Fibroblast of the conjunctiva (primary cell): ENCODE data around the gene MRPL38.

Experiments used
- DNase-seq: peaks from one replicate; pipeline ENCODE4 v3.0.0-alpha.2; 2010; ENCODE audit warnings: low read depth

MRPL38 gene

DNA sequence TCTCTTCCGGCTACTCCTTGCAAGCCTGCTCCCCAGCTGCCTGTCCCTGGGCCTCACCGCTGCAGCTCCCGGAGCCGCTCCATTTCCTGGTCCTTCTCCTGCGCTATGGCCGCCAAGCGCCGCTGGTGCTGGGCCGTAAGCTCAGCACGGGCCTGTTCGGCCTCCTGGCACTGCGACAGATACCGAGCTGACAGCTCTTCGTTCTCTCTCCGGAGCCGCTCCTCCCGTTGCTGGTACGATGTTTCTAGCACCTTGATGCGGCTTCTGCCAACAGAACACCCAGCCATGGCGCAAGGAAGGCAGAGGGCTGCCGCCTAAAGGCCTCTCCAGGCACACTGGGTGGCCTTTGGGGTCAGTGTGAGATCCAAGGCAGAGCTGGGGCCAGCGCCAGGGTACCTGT is 14.9 kb upstream of the MRPL38 start:
- no peak for DNase-seq

DNA sequence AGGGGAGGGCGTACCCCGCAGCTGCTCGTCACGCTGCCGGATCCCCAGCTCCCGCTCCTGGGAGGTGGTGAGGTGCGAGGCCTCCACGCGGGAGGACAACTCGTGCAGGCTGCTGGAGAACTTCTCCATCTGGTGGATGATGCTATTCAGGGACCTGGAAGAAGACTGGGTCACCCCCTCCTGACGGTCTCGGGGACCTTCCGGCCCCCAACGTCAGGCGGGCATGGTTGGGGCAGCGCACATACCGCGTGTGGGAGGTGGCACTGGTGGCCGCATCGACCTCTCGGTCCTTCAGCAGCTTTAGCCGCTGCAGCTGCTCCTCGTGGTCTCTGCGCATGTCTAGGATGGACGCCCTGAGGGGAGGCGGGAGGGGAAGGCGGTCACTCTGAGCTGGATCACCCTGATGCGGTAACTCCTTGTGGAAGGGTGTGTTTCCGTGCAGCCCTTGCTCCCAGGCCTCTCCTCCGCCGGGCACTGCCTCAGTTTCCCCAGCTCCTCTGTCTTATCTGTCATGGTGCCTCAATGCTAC is 13.3 kb upstream of the MRPL38 start:
- no peak for DNase-seq

DNA sequence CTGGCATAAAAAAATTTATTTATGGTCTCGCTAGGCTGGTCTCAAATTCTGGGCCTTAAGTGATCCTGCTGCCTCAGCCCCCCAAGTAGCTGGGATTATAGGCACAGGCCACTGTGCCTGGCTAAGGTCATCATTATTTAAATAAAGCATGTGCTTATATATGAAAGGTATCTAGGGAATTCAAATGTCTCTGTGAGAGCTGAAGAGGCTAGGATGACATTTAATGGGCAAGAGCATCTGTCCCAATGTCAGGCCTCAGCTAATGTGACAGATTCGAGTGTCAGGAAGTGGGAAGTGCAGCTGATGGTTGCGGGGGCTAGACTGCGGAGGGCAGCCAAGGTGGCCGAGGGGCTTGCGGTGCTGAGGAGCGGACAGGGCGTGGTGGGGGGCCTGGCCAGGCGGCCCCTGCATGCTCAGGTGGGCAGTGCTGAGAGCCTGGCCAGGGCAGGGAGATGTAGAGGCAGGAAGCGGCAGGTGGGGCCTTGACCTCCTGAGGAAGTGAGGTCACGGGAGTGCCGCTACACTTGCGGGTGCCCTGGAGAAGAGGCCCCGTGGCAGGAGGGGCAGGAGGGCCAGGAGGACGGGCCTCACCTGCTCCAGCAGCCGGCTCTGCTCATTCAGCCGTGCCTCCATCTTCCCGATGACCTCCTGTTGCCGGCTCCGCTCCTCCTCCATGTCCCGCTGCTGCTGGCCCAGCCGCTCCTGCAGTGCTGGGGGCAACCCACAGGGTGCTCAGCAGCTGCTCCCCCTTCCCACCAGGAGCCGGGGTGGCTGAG is 12.6 kb upstream of the MRPL38 start:
- no peak for DNase-seq

DNA sequence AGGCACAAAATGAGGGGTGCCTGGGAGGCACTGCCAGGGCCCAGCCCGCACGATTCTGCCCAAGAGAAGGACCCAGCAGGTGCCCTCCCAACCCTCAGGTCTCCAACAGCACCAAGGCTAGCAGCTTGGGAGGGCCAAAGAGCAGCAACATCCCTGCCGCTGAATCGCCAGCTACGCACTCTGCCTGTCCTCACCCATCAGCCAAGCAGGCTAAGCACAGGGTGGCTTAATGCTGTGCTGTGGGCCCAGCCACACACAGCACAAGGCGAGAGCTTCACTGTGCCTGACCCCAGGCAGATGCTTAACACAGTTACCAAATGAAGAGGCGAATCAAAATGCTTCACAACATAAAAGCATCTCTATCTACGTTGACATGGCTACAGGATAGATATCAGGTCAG is 10.6 kb upstream of the MRPL38 start:
- no peak for DNase-seq

DNA sequence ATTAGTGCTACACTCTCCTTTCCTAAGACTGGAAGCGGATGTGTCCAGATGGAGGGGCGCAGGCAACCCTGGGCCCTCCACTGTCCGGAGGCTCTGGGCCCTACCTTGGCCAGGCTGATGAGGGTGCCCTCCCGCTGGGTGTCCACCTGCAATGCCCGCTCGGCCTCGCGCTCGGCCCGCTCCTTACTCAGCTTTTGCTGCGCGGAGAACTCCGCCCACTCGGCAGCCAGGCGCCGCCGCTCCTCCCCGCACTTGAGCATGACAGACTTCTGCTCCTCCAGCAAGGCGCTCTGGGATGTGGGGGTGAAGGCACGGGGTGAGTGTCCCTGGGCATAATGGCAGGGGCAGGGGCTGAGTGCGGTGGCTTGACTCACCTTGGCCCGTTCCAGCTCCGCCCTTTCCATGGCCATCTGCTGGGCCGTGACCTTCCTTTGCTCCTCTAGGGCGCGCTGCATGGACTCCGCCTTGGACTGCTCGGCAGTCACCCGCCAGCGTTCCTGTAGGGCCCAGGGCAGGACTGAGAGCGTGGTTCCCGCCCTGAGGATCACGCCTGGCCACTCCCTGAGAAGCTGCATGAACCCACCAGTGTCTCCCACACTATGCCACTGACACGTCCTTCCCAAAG is 10.1 kb upstream of the MRPL38 start:
- no peak for DNase-seq

DNA sequence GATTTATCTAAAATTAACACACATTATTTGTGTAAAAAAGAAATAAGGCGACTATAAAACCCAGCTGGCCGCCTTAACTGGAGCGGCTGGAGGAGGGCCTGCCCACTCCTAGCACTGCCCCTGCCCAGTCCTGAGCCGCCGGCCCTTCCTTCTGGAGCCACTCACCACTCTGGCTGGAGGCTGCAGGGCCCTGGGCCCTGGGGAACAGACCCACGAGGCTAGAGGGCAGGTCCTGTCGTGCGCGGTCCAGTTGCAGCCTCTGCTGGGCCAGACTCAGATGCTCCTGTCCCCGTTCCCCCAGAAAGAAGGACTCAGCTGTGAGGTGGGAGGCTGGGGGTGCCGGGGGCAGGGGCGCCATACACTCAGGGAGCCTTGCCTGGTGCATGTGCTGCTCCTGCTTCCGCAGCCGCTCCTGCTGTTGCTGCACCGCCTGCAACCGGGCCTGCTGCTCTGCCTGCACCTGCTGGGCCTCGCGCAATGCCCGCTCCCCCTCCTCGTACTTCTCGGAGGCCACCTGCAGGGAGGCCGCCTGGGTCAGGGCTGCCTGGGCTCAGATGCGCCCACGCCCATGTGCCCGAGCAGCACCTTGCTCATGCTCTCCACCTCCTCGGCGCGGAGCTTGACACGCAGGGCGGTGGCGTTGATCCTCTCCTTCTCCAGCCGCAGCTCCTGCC is 9.0 kb upstream of the MRPL38 start:
- no peak for DNase-seq

DNA sequence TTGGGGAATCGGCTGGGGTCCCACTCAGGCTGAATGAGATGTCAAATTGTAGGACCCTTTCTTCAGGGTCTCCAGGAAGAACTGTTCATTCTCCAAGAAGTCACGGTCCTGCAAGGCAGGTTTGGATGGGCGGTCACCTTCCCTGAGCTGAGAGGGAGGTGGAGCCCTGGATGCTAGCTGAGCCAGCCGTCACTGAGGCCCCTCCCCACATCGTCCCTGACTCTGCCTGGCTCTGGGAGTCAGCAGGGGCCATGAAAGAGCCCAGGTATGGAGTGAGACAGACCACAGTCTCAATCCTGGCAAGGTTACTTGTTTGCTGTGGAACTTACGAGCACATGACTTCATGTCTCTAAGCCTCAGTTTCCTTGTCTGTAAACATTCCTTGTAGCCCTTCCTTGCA is 6.0 kb upstream of the MRPL38 start:
- DNase-seq, result no peak

DNA sequence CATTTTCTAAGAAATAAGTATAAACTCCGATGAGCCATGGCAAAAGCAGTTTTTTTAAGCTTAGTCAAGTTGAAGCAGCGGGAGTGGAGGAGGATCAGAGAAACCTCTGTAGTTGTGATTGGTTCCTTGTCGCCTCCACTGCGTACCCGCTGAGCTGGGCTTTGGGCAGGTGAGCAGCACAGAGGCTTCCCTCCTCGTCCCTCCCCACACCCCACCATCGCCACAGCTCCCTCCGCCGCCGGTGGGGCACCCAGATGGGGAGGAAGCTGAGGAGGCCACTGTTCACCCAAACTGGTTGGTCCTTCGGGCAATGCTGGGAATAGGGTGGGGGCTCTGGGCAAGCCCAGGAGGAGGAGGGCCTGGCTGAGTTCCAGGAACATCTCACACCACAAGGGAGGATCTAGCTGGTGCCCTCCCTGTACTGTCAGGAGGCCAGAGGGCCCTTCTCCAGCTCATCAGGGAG is 5.2 kb upstream of the MRPL38 start:
- DNase-seq, result peak; percentile 51

DNA sequence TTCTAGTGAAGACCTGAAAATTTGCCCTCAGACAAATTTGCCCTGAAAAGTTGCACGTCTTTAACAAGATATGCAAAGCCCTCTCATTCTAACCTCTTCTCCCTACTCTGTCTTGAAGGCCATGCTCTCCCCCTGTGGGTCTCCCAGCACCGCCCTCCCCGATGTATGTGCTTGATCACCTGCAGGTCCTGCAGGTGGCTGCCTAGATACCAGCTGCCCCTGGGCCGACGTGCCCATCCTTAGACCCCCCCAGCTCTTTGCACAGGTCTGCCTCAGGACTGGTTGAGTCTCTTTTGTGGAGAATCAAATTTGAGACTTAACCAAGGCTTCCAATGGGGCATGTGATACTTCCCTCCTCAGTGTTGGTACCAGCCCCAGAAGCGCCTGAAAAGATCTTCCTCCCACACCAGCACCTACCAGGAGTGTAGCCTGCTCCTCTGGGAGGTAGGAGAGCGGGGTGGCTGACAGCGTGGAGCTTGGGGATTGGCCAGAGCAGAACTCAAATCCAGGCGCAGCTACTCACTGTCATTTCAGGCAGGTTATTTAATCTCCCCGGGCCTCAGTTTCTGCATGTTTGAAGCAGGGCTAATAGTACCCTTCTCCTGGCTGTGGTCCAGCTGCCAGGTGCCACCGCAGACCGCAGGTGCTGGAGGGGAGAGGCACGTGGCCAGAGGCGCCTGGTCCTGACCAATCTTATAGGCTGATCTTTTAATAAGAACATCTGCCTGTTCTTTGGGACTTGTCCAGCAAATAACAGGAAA is 4.5 kb upstream of the MRPL38 start:
- no peak for DNase-seq

DNA sequence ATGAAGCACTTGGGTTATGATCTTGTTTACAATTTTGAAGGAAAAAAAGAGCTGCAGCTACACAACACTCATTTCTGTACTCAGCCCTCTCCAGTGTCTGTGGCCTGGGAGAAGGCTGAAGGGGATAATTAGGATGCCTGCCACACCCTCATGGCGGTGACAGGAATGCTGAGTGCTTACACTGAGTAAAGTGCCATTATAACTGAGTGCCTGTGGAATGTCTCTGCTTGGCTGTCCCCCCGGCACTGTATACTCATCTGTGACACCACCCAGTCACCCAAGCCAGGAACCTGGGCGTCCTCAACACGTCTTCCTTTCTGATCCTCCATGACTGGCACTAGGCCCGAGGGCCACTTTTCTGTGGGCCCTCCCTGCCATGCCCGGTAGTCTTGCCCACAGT is 3.5 kb upstream of the MRPL38 start:
- no peak for DNase-seq

DNA sequence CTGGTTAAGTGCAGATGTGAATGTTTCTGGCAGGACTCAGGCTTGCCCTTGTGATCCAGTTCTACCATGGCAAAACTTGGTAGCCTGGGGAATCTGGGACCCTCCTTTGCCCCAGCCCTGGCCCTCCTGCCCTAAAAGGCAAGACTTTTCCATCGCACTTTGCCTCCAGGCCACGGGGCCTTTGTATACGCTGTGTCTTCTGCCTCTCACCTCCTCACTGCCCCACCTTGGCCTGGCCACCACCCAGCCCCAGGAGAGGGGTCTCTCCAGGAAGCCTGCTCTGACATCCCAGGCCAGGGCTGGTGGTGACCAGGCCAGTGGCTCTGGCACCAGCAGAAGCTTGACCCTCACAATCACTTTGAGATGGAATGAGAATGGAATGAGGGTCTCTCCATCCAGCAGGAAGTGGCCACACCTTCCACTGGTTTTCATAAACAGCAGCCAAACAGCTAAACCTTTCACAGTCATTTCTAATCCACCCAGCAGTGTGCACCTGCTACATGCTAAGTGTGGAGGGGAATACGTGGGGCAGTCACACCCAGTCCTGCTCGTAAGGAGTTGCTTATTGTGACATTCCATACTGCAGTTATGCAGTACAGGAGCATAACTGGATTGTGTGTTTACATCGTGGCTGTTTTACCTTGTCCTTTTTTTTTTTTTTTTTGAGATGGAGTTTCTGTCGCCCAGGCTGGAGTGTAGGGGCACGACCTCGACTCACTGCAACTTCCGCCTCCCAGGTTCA is 1.6 kb upstream of the MRPL38 start:
- DNase-seq, result no peak

DNA sequence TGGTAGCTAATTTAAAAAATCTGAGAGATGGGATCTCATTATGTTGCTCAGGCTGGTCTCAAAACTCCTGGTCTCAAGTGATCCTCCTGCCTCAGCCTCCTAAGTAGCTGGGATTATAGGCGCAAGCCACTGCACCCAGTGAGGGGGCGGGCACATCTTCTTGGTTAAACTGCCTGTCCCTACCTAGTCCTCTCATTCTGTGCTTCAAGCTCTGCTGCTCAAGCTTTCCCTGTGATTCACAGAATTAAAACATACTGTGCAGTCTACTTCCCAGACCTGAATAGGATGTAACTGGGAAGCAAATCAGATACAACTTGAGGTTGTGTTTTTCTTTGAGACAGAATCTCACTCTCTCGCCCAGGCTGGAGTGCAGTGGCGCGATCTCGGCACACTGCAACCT is 2.3 kb downstream of the MRPL38 start:
- no peak for DNase-seq

DNA sequence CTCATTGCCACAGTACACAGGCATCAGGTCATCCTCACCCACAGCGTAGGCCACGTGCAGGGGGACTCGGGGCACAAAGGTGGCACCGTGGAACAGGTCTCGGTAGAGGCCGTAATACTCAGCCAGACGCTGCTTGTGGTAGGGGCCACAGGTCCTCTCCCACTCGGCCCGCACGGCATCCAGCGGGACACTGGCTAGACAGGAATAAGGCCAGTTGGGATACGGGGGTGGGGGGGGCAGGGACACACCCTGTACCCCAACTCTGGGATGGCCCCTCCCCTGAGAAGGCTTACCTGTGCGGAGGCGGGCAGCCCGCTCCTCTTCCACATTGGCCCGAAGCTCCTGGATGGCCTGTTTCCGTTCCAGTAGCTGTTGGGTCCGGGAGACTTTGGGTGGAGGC is 3.0 kb downstream of the MRPL38 start:
- no peak for DNase-seq

DNA sequence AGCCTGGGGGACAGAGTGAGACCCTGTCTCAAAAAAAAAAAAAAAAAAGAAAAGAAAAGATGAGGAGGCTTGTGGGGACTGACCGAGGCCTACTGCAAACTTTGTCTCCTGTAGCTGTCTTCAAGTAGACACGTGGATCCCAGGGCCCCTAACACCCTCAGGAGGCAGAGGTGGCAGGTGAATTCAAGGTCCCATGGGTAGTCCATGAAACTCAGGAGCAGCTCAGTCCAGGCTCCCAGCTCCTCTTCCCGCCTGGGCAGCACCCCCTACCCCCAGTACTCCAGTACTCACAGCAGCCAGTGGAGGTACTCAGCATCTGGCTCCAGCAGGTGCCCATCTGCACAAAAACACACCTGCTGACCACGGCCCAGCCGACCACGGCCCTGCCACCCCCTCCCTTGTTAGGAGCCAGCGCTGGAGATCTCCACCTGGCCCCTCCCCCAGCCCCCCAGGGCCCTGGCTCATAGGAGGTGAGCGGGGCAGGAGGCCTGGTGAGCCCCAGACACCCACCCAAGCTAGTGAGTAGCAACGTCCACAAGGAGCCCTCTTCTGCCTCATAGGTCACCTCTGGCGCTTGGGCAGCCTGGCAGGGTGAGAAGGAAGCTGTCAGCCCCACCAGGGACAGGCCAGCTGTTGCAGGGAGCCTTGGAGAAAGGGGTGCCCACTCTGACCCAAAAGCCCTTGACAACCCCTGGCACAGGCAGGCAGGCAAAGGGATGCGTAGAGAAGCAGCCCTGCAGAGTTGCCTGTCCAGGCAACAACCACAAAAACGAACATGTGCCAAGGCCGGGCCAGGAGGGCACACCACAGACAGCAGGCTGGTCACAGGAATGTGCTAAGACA is 3.8 kb downstream of the MRPL38 start:
- no peak for DNase-seq

DNA sequence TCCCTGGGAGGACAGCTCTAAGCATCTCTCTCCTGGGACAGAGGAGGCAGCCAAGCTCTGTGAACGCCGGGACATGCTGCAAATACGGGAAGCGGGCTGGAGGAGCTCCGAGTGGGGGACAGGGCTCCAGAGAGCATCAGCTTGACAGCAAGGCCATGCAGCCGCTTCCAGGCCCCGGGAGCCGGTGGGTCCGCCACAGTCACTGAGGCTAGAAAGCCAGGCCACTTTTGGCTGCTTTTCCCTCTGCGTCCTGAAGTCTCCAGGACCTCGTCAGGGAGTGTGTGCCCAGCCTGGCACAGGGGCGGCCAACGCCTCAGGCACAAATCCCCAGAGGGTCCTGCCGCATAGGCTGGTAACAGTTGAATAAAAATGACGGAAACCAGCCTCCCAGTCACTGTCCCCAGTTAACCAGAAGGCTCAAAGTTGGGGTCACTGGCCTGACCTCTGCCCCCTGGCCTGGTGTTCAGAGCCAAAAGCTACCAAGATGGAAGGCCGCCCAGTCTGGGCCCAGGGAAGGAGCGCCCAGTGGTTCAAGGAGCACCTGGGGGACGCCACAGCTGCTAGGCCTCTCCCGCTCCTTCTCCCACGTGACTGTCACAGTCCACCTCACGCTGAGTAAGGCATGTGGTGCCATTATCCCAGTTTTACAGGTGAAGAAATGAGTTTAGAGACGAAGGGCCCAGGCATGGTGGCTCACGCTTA is 4.8 kb downstream of the MRPL38 start:
- no peak for DNase-seq

DNA sequence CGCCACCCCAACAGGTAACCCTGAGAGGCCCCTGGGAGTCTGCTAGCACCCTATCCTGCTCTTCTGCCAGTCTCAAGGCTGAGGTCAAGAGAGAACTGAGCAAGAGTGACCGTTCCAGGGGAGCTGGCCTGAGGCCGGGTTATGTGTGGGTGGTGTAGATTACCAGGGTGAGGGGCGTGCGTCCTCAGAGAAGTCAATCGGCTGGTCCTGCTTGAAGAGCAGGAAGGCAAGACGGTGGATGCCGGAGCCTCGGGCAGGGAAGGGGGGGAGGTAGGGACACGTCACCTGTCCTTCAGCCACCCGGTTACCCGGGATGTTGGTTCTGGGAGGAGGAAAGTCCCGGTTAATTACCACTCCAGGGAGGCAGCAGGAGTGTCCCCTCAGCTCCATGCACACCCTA is 5.3 kb downstream of the MRPL38 start:
- DNase-seq, result no peak

DNA sequence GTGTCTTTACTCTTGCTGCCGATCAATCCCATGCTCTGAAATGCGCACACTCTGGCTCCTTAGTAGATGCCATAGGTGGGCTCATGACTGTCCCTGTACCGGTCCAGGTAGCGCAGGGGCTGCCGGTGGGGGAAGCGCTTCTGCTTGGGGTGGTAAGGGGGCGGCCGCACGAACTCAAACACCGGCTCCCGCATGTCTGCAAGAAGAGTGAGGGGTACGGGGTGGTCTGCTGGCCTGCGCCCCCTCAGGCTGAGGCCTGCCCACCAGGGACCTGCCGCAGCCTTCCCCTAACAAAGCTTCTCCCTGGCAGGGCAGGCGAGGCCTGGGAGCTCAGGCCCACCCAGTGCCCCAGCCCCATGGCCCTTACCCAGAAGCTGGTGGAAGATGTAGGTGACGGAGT is 5.9 kb downstream of the MRPL38 start:
- no peak for DNase-seq

DNA sequence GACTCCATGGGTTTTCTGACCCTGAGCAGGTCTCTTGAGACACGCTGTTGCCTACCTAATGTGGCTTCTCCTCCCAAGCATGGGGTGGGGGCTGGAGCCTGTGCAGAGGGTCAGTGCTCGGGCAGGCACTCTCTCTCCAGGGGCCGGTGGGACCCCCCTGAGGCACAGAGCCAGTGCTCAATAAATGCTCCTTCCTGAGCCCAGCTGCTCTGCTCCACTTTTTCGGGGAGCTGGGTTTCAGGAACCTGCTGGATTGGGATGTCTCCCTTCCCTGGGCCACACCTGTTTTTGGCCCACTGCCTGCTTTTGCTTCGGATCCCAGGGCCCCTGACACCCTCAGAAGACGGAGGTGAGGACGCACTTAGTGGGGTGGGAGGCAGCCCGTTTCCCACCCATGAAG is 6.6 kb downstream of the MRPL38 start:
- DNase-seq, result no peak

DNA sequence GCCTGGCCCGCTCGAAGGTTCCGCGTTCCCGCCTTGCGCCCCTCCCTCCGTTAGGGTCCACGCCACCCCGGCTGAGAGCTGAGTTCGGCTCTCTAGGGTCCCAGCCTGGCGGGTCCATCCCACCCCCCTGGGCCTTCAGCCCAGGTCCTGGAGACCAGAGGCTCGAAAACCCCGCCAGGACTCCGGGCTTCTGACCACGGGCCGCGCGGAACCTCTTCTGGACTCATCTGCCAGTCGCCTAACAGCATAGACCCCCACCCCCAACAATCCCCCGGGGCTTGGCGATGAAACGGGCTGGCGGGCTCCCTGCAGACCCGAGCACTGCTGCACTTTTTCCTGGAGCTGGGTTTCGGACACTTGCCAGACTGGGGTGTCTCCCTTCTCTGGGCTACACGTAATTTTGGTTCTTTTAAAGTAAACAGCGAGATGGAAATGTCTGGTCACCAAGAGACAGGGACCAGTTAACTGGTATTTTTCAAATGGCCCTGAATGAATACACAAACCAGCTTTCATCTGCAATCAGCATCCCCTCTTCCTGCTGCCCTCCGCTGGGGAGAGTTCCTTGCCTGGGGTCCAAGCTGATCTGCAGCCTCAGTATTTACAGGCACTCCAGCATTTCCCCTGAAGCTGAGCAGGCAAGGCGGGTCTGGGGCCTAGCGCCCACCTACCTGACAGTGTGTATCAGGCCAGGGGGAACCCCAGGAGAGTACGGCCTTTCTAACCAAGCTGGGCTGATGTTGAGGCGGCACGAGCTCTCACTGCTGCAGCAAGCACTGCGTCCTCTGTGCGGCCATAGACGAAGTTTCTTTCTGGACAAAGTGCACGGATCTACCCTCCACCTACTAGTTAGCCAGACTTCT is 7.3 kb downstream of the MRPL38 start:
- no peak for DNase-seq
